Hematopoietic multipotent progenitor cell (in vitro differentiated cells): Measurements from ENCODE around the gene BOD1. TPM values are rescaled to one million over a fixed set of nuclear protein-coding genes. Genes with fewer than 3 reads are reported as not detected.
"Not testable (repeated sequence)": the region's sequence is repeated elsewhere in the genome, so short reads cannot be mapped to it uniquely, and the experiment has no call there.

Experiments used
- DNase-seq, 3 donors: peaks; one replicate each; pipeline ENCODE4 v3.0.0-alpha.2; 2011 to 2015; ENCODE audit warnings: low read depth in 2 of 3, low spot score in 2 of 3
- total RNA-seq: library from RNA; depleted of rRNA; stranded (reverse); fragments of >200 nt; gene quantifications from one replicate; pipeline ENCODE4 v1.2.3, GENCODE V29; 2012

Gene BOD1
- total RNA-seq, 1 donor: 23.2 TPM

- DNase-seq: no peak
Measured at GRCh38 chr5:173620784-173621183, 4.3 kb upstream of the BOD1 start.

GRCh38 chr5:173618927-173619519 is 2.6 kb upstream of the BOD1 start:
- DNase-seq: peak; percentile 25 to 81 (median 42)

- DNase-seq: peak; percentile 49 to 79 (median 76)
Measured at GRCh38 chr5:173615884-173616576, 420 bp downstream of the BOD1 start.

DNA sequence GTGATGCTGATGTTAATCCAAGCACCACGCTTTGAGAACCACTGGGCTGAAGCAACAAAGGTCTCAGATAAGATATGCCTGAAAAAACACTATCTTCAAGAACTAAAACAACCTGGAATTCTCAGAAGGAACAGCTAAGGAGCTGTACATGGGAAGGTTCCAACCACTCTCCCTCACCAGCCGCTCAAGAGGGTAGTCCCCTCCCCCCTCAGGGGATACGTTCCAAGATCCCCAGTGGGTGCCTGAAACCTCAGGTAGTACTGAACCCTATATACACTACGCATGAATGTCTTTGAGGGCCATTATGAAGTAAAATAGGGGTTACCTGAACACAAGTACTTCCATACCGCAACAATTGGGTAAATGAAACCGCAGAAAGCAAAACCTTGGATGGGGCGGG is 1.9 kb downstream of the BOD1 start:
- no peak for DNase-seq

- DNase-seq: no peak
Measured at GRCh38 chr5:173613433-173614159, 2.9 kb downstream of the BOD1 start.

DNA sequence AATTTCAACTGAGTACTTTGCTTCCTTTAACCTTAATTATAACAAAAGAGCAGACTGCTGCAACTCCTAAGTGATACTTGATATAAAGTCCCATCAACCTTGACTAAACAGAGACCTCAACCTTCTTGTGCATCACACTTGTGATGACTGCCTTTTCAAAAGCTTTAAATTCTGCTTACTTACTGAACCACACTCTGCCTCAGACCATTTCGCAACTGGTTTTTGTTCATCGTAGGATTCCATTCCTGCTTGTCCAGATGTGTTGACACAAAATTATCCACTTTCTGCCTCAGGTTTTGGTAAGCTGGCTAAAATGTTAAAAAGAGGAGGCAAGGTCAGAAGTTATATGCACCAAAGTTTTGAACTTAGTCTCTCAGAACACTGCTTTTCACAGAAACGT is 3.5 kb downstream of the BOD1 start:
- no peak for DNase-seq

GRCh38 chr5:173611706-173612105 is 4.7 kb downstream of the BOD1 start:
- DNase-seq: no peak

DNA sequence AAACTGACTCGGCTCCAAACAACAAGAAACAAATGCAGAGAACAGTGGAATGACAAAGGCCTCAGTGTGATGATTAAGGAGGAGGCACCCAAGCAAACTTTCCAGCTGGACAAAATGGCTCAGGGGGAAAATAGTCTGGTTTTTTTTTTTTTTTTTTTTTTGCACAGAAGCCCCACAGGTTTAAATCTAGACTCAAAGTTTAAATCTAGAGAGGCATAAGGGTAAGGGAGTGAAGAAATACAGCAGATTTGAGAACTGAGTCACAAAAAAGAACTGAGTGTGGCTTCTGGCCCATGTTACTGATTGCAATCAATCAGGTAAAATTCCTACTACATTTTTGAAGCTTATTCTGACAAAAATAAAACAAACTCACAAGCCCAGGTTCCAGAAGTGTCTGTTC is 12.3 kb downstream of the BOD1 start:
- DNase-seq: no peak

DNA sequence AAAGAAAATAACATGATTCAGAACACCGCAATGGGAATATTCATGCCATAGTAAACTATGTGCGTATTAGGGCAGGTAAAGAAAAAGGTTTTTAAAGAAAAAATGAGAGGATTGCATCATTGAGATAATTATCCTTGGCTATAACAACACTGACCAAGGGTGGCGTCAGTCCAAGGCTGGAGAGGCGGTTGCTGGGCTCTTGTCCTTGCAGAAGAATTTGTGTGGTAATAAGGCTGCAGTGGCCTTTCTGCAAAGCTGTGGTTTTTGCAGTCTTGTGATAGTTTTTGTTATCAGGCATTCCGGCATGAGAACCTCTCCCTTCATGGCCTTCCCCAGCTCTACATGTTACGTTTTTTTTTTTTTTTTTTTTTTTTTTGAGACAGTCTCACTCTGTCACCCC is 14.0 kb downstream of the BOD1 start:
- peak in 1 of 3 donors; percentile 22 for DNase-seq

DNA sequence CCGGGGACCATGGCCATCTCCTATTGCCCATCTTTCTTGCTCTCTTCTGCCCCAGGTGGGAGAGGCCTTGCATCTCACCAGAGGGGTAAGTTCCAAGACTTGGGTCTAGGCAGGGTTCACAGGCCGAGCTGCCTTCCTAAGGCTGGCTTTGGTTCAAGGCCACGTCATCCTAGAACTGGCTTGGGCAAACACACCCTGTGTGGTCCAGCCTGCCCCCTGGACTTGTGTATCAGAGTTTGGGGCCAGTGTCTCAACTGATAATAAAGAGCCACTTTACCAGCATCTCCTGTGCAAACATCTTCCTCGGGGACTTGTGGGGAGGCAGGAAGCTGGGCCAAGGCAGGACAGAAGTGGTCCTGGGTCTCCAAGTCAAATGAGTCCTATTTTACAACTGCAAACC is 17.8 kb downstream of the BOD1 start:
- no peak for DNase-seq

GRCh38 chr5:173597304-173597703 is 19.1 kb downstream of the BOD1 start:
- DNase-seq: no peak

GRCh38 chr5:173595841-173596240 is 20.6 kb downstream of the BOD1 start:
- DNase-seq: no peak

DNA sequence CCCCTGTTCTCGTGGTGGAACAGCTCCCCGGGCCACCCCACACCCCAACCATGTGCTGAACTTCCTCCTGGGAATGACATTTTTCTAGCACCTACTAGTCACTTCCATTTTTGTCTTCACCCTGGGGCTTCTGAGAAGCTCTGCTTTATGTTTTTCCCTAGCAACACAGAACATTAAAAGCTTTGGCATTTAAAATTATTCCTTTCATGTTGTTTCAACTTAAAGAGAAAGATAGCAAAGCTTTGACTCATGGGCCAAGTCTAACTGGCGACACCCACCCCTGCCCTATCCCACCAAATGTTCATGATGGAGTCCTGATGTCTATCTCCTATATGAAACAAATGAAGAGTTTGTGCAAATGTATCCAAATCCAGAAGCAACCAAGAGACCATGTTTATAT is 22.4 kb downstream of the BOD1 start:
- no peak for DNase-seq

DNA sequence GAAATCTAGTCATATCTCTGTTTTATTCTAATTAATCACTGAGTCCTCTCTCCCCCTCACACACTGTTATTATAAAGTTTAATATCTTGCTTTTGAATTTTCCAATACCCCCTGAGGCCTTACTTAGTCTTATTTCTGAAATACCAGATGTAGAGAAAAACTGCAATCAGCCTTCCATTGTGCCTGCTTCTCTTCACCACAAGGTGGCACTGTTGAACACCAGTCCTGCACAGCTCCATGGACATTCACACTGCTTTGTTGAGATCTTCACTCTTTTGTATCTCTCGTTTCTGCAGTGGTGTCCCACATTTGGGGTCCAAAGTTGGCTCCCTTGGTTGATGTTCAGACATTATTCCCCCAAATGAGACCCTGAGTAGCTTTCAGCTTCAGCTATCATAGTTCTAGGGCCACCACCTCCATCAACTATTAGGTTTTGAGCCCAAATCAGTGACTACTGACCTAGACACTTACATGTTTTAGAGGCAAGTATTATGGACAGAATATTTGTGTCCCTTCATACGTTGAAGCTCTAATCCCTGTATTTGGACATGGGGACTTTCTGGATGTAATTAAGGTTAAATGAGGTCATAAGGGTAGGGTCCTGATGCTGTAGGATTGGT is 24.3 kb downstream of the BOD1 start:
- DNase-seq: peak in 2 of 3 donors; percentile 17 to 33

DNA sequence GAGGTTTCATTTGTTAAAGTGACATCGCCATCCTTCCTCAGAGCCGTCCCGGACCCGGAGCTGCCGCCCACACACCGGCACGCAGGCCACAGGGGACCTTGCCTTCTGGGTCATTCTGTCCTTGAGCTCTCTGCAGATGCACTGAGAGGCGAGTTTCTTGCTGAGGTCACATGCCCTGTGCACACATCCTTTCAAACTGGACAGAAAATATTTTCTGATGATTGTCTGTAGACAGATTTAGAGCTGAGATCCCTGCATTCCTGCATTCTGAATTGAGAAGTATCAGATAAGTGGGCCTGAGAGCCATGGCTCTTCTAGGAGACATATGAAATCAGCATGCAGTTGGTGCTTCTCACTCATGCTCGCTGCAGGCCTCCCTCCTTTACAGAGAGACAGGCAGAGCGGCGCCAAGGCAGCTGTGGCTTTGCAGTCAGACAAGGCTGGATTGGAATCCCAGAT is 25.4 kb downstream of the BOD1 start:
- DNase-seq: no peak

DNA sequence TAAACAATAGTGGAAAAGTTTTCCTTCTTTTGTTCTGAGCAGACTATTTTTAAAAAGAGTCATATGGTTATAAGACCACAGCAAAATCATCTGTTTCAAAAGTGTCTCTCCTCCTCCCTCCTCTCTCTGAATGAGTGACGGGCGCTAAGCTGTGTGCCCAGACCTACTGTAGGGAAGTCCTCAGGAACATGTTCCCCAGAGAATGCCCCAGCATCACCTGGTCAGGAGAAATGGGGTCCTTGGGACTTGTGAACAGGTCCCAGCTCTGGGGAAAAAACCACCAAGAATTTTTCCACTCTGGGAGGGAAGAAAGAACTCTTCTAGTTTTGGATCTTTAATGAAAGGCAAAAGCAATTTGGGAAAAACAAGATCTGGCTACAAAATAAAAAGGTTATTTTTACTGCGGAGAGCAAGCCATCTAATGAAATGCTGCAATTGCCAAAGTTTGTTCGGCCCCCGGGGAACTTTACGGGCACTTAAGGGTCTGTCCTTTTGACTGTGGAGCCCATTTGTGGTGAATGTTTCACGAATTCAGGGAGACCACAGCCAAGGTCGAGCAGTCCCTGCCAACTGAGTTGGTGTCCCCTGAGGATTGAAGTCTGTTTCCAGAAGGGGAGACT is 25.9 kb downstream of the BOD1 start:
- DNase-seq: no peak

DNA sequence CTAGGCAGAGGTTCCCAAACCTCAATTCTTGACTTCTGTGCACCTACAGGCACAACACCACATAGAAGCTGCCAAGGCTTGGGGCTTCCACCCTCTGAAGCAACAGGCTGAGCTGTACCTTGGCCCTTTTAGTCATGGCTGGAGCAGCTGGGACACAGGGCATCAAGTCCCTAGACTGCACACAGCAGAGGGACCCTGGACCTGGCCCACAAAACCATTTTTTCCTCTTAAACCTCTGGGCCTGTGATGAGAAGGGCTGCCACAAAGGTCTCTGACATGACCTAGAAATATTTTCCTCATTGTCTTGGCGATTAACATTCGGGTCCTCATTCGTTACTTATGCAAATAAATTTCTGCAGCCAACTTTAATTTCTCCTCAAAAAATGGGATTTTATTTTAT is 30.3 kb downstream of the BOD1 start:
- not testable (repeated sequence) for DNase-seq

GRCh38 chr5:173583346-173583745 is 33.1 kb downstream of the BOD1 start:
- DNase-seq: no peak

- DNase-seq: no peak
Measured at GRCh38 chr5:173582216-173583111, 34.0 kb downstream of the BOD1 start.
